Neural progenitor cell (in vitro differentiated cells): Measurements from ENCODE around the gene FHIP1A. TPM values are rescaled to one million over a fixed set of nuclear protein-coding genes. Genes with fewer than 3 reads are reported as not detected.

Source experiments
- DNase-seq: peaks from one replicate; pipeline ENCODE4 v3.0.0-alpha.2; 2016; ENCODE audit warnings: low spot score
- H2AFZ ChIP-seq: fragments of 200-600 bp; sonication (generic); replicated peaks from 2 replicates; pipeline ENCODE4 v1.6.1; 2016; ENCODE audit warnings: antibody characterized with exemption
- H3F3A ChIP-seq: fragments of 200-600 bp; sonication (generic); 2 replicates; pipeline ENCODE4 v1.6.1; 2016; ENCODE audit warnings: antibody characterized with exemption, low read depth
- H3K27ac ChIP-seq: fragments of 200-600 bp; sonication (generic); 2 replicates; pipeline ENCODE4 v1.5.1; 2016; ENCODE audit warnings: mild to moderate bottlenecking
- H3K27me3 ChIP-seq: fragments of 200-600 bp; sonication (generic); 2 replicates; pipeline ENCODE4 v1.6.1; 2016; ENCODE audit warnings: mild to moderate bottlenecking, moderate library complexity
- H3K36me3 ChIP-seq: fragments of 200-600 bp; sonication (generic); 2 replicates; pipeline ENCODE4 v1.5.1; 2016
- H3K4me1 ChIP-seq: fragments of 200-600 bp; sonication (generic); 2 replicates; pipeline ENCODE4 v1.6.1; 2016; ENCODE audit warnings: mixed run types
- H3K4me2 ChIP-seq: fragments of 200-600 bp; sonication (generic); 2 replicates; pipeline ENCODE4 v1.6.1; 2016
- H3K4me3 ChIP-seq: fragments of 200-600 bp; sonication (generic); 2 replicates; pipeline ENCODE4 v1.5.1; 2016
- H3K79me2 ChIP-seq: fragments of 200-600 bp; sonication (generic); 2 replicates; pipeline ENCODE4 v1.6.1; 2016; ENCODE audit warnings: low read depth
- H3K9ac ChIP-seq: fragments of 200-600 bp; sonication (generic); 2 replicates; pipeline ENCODE4 v1.6.1; 2016
- H3K9me3 ChIP-seq: fragments of 200-600 bp; sonication (generic); 2 replicates; pipeline ENCODE4 v1.5.1; 2016; ENCODE audit warnings: low read depth
- H4K20me1 ChIP-seq: fragments of 200-600 bp; sonication (generic); 2 replicates; pipeline ENCODE4 v1.6.1; 2016; ENCODE audit warnings: low read depth
- H3K27ac Mint-ChIP-seq: 3 replicates; pipeline ENCODE4 v1.8.0; 2021; ENCODE audit warnings: mixed read lengths
- H3K27me3 Mint-ChIP-seq: 2 replicates; pipeline ENCODE4 v1.8.0; 2022; ENCODE audit warnings: low read depth, mild to moderate bottlenecking, inconsistent platforms, moderate library complexity, mixed read lengths; ENCODE audit not compliant: insufficient read depth
- H3K36me3 Mint-ChIP-seq: 3 replicates; pipeline ENCODE4 v1.8.0; 2021; ENCODE audit warnings: mixed read lengths
- H3K4me1 Mint-ChIP-seq: 3 replicates; pipeline ENCODE4 v1.8.0; 2021; ENCODE audit warnings: mixed read lengths
- H3K4me3 Mint-ChIP-seq: 3 replicates; pipeline ENCODE4 v1.8.0; 2021; ENCODE audit warnings: mild to moderate bottlenecking, moderate library complexity, mixed read lengths
- H3K9me3 Mint-ChIP-seq: 3 replicates; pipeline ENCODE4 v1.8.0; 2020; ENCODE audit warnings: mixed read lengths
- EZH2 ChIP-seq: fragments of 200-600 bp; sonication (generic); IDR thresholded peaks from 2 replicates; pipeline ENCODE4 v1.6.1; 2017; ENCODE audit warnings: antibody characterized with exemption, mild to moderate bottlenecking, moderate library complexity
- EZH2phosphoT487 ChIP-seq: fragments of 200-600 bp; sonication (generic); IDR thresholded peaks from 2 replicates; pipeline ENCODE4 v1.6.1; 2017; ENCODE audit warnings: antibody characterized with exemption
- total RNA-seq: library from RNA; depleted of rRNA; stranded (reverse); fragments of >200 nt; gene quantifications from 2 replicates; pipeline ENCODE4 v1.2.3, GENCODE V29; 2015; ENCODE audit warnings: low replicate concordance
- TF ChIP-seq, protein P1 (sequence below): fragments of 200-600 bp; sonication (generic); IDR thresholded peaks from 2 replicates; pipeline ENCODE4 v1.5.1; 2017; ENCODE audit warnings: antibody characterized with exemption, mild to moderate bottlenecking

Gene FHIP1A
- total RNA-seq, 1 donor from 2014 or later = 25.7 TPM

DNA sequence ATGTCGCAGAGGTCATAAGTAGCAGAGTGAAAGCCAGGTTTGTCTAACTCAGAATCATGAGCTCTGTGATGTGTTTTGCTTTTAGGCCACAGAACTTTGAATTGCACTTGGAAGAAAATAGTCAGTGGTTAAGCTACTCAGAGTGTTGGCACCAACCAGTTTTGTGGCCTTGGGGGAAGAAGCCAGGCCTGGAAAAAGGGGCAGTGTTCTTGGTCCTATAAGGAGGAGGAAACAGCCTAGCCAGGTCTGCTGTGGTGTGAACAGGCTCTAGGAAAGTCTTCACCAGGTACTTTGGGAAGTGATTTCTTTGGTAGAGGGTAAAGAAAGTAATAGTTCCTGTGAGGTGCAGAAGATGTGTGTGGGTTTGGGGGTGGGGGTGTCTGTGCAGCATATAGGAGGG is 49.2 kb downstream of the FHIP1A start:
- Histone ChIP-seq H3K4me3 (no peak overlapping the region), H3K4me1 (peaks cover 42% of the 10 kb centered on the region), H3F3A (no peaks in the 10 kb centered on the region), H3K27ac (no peak overlapping the region), H3K4me2 (no peak overlapping the region), H3K79me2 (no peaks in the 10 kb centered on the region), H3K9me3 (no peaks in the 10 kb centered on the region), H3K36me3 (no peaks in the 10 kb centered on the region), H3K27me3 (no peaks in the 10 kb centered on the region), H4K20me1 (peaks cover 19% of the 10 kb centered on the region), H2AFZ (no peak overlapping the region), H3K9ac (no peak overlapping the region)
- no peak overlapping the region for H3K27ac Mint-ChIP-seq
- H3K9me3 Mint-ChIP-seq = no peaks in the 10 kb centered on the region
- DNase-seq = no peak
- TF ChIP-seq, protein P1, sequence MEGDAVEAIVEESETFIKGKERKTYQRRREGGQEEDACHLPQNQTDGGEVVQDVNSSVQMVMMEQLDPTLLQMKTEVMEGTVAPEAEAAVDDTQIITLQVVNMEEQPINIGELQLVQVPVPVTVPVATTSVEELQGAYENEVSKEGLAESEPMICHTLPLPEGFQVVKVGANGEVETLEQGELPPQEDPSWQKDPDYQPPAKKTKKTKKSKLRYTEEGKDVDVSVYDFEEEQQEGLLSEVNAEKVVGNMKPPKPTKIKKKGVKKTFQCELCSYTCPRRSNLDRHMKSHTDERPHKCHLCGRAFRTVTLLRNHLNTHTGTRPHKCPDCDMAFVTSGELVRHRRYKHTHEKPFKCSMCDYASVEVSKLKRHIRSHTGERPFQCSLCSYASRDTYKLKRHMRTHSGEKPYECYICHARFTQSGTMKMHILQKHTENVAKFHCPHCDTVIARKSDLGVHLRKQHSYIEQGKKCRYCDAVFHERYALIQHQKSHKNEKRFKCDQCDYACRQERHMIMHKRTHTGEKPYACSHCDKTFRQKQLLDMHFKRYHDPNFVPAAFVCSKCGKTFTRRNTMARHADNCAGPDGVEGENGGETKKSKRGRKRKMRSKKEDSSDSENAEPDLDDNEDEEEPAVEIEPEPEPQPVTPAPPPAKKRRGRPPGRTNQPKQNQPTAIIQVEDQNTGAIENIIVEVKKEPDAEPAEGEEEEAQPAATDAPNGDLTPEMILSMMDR = no peak
- TF ChIP-seq EZH2phosphoT487 = no peak
- no peak for TF ChIP-seq EZH2
- peaks cover 12% of the 10 kb centered on the region for H3K4me1 Mint-ChIP-seq
- no peaks in the 10 kb centered on the region for H3K36me3 Mint-ChIP-seq
- peaks cover 2% of the 10 kb centered on the region for H3K27me3 Mint-ChIP-seq
- H3K4me3 Mint-ChIP-seq = no peak overlapping the region

Other genes starting within 250 kb of the FHIP1A start
- gene PRSS48, start 132.0 kb upstream of the FHIP1A start, total RNA-seq = not detected in 2 replicates
- gene SH3D19, start 83.6 kb upstream of the FHIP1A start, total RNA-seq = 38.3 and 39.3 TPM in 2 replicates